GM21515 (cell line): Measurements from ENCODE around the gene ZNF48.
A peak's percentile ranks its signal among the peaks of the same experiment; 100 is the strongest.

Experiments used
- ATAC-seq: cut with Tn5 transposase; IDR thresholded peaks from one replicate; pipeline ENCODE4 v1.9.1; 2021; ENCODE audit not compliant: unreplicated experiment

ZNF48 gene

DNA sequence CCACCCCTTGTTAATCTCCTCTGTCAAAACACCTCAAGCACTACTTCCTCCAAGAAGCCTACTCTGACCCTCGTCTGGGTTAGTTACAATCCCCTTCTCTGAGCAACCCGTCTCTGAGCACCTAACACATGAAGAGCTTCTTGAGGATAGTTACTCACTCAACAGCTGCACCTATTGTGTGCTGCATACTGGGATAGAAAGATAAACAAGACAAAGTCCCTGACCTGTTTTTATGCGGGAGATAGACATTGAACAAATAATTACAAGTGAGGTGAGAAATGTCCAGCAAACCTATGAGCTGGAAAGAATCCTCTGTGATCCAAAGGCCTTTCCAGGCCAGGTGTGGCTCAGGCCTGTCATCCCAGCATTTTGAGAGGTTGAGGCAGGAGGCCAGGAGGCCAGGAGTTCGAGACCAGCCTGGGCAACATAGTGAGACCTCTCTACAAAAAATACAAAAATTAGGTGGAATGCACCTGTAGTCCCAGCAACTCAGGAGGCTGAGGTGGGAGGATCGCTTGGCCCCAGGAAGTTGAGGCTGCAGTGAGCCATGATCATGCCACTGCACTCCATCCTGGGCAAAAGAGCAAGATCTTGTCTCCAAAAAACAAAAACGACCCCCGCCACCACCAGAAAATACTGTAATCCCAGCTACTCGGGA is 6.7 kb downstream of the ZNF48 start:
- ATAC-seq = no peak

- ATAC-seq = peak; percentile 23
These were observed 11.5 kb downstream of the ZNF48 start for GRCh38 chr16:30406795-30407101.

DNA sequence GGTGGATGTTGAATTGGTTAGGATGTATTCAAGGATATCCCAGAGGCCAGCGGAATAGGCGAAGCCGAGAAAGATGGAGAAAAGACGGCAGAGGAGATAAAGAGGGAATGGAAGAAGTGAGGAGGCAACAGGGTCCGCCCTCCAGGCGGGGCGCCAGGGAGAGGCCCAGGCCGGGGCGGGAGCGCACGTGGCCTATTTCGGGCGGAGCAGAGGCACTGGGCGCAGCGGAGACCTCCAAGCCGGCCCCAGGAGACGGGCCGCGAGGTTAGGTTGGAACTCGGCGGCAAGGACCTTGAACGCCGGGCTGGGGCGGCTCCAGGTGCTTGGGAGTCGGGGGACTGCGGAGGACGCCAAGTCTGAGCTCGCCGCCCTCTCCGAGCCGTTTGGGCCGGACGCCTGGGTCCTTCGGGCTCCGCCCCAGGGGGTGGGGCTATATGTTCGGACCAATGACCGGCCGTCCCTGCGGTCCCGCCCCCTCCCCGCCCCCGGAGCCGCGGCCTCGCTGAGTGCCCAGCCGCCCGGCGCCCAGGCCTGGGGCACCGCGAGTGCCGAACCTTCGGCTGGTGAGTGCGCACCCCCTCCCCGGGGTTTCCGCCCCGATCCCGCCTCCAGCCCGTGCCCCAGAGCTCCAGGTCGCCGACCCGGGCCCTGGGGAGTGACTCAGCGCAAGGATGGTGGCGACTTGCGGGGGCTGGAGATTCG is 12.0 kb downstream of the ZNF48 start, which contains the start of gene ZNF771:
ZNF771 (plus strand) TSS at position 505 of the 702 bp plus-strand sequence. CDS start 448 bp downstream, outside the sequence.
- ATAC-seq = peak; percentile 68

GRCh38 chr16:30407804-30408534 is 12.7 kb downstream of the ZNF48 start:
- ATAC-seq = no peak

GRCh38 chr16:30409125-30410060 is 14.2 kb downstream of the ZNF48 start:
- no peak for ATAC-seq

DNA sequence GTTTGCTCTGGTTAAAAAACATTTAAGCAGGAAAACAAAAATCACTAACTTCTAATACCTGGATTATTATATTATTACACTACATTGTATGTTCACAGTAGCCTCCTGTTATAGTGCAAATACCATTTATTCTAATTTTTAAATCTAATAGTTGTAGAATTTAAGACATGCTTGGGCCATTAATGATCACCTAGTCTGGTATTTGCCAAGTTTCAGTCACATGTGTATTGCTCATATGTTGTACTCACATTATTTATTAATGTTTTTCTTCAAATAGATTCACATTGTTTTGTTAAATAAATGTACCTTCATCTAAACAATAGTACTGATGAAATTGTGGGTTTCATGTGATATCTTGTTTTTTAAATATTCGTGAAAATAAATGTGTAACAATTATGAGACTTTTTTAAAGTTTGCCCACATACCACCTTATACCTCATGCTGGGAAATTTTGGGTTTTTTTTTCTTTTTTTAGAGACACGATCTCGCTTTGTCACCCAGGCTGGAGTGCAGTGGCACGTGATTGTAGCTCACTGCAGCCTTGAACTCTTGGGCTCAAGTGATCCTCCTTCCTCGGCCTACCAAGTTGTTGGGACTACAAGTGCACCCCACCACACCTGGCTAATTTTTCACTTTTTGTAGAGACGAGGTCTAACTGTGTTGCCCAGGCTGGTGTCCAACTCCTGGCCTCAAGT is 18.0 kb downstream of the ZNF48 start:
- no peak for ATAC-seq

- no peak for ATAC-seq
These were observed 18.9 kb downstream of the ZNF48 start for GRCh38 chr16:30414159-30414558.

DNA sequence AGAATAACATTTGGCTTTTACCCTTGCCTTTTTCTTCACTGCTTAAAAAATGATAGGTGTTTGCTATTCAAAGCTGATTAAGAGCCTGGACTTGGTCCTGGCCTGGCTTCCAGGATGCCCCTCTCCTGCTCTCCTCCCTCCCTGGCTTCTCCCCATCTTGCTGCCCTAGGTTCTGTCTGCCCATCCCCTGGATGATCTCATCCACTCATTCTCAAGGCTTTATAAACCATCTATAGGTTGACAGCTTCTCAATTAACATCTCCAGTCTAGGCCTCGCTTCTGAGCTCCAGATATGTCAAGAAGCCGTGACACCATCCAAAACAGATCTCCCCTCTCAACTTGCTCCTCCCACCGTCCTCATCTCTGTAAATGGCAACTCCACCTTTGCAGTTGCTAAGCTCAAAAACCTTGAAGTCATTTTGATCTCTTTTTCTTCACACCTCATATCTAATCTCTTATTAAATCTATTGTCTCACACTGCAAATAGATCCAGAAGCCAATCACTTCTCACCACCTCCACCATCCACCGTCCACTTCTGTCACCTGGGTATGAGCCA is 20.9 kb downstream of the ZNF48 start:
- ATAC-seq = no peak

DNA sequence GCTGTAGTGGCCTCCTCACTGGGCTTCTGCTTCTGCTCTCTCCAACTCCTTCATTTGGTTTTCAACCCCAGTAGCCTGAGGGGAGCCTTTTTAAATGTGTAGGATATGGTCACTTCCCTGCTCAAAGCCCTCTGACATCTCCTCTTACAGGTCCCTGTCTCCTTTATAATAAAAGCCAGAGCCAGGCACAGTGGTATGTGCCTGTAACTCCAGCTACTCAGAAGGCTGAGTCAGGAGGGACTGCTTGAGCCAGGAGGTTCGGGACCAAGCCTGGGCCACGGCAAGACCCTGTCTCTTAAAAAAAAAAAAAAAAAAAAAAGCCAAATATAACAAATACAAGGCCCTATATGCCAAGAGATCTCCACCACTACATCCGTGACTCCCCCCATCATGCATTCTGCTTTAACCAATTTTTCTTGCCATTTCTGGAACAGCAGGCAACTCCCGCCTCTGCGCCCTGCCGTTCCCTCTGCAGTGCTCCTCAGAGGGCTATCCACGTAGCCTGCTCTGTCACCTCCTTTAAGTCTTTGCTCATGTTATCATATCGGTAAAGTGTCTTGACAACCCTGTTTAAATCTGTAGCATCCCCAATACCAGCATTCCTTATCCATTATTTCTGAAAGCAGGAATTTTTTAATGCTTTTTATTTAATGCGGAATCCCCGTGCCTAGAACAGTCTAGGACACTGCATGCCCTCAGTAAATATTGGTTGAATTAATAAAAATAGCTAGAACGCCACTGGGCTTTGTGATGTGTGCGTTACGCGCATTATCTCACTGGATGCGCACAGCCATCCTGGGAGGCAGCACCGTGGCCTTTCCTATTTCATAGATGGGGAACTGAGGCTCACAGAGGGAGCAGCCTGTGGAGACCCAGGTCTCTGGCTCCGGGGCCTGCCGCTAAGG is 21.7 kb downstream of the ZNF48 start:
- ATAC-seq = no peak

- ATAC-seq = peak; percentile 72
These were observed 22.5 kb downstream of the ZNF48 start for GRCh38 chr16:30417529-30418349.

- ATAC-seq = no peak
These were observed 23.3 kb downstream of the ZNF48 start for GRCh38 chr16:30418350-30419181.

GRCh38 chr16:30421010-30421409 is 25.8 kb downstream of the ZNF48 start:
- ATAC-seq = no peak

GRCh38 chr16:30428055-30428454 is 32.8 kb downstream of the ZNF48 start:
- ATAC-seq = no peak

DNA sequence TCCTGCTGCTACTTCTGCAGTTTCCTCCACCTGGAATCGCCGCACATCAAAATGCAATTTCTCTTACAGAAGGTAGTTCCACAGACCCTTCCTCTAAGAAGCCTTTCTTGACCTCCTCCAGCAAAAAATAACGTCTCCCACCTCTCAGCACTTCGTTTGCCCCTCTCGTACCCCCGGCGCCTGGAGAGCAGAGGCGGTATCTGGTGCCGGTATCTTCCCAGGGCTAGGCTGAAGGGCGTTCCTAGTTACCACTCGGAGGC is 34.1 kb downstream of the ZNF48 start:
- ATAC-seq = no peak

DNA sequence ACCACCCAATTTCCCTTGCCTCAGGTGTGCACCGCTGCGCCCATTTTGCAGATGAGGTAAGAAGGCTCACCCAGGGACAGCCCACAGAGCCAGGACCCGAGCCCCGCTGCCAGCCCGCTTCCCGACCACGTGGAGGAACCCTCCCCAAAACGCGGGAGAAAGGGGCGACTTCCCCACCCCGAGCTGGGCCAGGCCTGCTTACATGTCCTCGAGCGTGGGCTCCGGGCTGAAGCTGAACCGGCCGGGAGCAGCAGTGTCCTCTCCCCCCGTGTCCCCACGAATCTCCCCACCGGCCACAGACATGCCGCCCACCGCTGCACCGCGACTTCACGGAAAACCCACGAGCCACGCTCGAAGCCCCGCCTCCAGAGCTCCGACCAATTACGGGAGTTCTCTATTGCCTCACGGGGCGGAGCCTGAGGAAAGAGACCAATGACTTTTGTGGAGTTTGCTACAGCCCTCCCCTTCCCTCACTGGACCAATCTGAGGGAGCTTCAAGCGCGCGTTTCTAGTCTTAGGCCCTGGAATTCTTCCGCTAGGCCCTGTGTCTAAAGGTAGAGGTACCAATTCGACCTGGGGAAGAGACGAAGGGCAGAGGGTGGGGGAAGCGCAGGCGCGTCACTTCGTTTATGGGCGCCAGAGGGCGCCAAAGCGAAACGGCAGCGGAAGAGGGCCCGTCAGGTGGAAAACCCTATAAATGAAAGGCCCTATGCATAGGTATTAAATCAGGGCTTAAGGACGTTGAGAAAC is 34.6 kb downstream of the ZNF48 start, which contains the start of gene DCTPP1:
DCTPP1 (minus strand) TSS at position 353 of the 750 bp plus-strand sequence; CDS start at position 303, 50 bp downstream.
- peak; percentile 89 for ATAC-seq

DNA sequence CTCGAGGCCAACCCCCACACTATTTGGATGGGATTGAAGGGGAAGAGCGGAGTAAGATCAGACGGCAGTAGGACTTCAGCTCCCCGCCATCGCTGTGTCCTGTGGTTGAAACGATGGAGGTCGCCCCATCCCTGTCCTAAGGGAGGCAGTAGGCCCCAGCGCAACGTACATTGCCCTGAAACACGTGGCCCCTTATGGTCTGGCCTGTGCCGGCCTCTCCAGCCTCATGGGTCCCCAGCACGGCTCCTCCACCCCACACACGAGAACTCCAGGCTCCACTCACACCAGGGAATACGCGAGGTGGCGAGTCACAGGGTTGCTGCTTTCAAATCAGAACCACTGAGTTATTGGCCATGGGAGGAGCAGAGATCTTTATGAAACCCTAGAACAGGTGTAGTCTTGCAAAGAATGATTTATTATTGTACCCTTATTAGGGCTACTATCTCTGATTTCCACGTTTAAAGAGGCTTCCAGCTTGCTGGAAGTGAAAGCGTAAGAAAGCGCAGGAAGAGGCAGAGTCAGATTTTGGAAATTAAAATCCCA is 35.3 kb downstream of the ZNF48 start:
- peak; percentile 14 for ATAC-seq
